ENCODE results near the gene TMEM204.

- no peak for TF ChIP-seq POLR2A (IDR thresholded peaks at IDR 0.05)
- TF ChIP-seq CTCF (IDR thresholded peaks at IDR 0.05), result no peak
Observed at GRCh38 chr16:1552129-1552528, 18.7 kb downstream of the TMEM204 start.

Data from ovary (tissue), 3 donors.